Embryonic facial prominence (tissue), 1 donor: ENCODE data around the gene NDUFB7.

ENCODE experiments used
- DNase-seq: peaks from one replicate; pipeline ENCODE4 v3.0.0-alpha.2; 2016; ENCODE audit errors: extremely low spot score

NDUFB7 gene

GRCh38 chr19:14520543-14520942, 51.3 kb downstream of the NDUFB7 start:
- DNase-seq, result no peak

- DNase-seq, result no peak
Observed at GRCh38 chr19:14519860-14520407, 51.9 kb downstream of the NDUFB7 start.

- no peak for DNase-seq
Observed at GRCh38 chr19:14519245-14519859, 52.5 kb downstream of the NDUFB7 start.

- DNase-seq, result peak; percentile 94
Observed at GRCh38 chr19:14517840-14518505, 53.9 kb downstream of the NDUFB7 start, which contains the start of gene DNAJB1. Gene DNAJB1 (minus strand): TSS chr19:14518397. CDS start chr19:14518349, 48 bp downstream.

- no peak for DNase-seq
Observed at GRCh38 chr19:14517446-14517839, 54.4 kb downstream of the NDUFB7 start.

GRCh38 chr19:14516746-14517438, 55.0 kb downstream of the NDUFB7 start:
- DNase-seq, result no peak
